ENCODE measurements around the gene HSD17B1.
"Not testable (repeated sequence)": the region's sequence is repeated elsewhere in the genome, so short reads cannot be mapped to it uniquely, and the experiment has no call there.

HSD17B1 gene

DNA sequence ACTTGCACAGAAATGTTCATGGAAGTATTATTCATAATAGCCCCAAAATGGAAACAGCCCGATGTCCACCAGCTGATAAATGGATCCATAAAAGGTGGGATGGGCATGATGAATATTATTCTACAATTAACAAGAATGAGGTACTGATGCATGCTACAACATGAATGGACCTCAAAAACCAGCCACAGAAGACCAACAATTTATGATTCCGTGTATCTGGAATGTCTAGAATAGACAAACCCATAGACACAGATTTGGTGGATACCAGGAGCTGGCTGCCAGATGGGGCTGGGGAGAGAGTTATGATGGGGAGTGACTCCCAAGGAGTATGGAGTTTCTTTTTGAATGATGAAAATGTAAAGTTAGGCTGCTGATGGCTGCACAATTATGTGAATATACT is 27.5 kb upstream of the HSD17B1 start:
- no peak for DNase-seq (ENCODE audit: low read depth in 2 of 2)

DNA sequence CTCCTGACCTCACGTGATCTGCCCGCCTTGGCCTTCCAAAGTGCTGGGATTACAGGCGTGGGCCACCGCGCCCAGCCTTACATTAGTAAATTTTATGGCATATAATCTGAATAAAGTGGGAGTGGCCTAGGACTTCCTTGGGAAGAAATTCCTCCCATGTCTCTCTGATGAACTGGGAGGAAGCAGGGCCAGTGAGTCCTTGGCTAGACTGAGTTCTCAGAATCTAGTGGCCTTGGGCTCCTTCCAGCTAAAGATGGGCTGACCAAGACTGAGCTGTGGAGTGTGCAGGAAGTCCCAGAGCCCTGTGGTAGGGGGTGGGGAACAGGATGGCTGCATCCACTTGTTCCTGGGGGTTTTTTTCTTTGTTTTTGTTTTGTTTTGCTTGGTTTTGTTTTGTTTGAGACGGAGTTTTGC is 26.7 kb upstream of the HSD17B1 start:
- DNase-seq (ENCODE audit: low read depth in 2 of 2), result no peak

DNA sequence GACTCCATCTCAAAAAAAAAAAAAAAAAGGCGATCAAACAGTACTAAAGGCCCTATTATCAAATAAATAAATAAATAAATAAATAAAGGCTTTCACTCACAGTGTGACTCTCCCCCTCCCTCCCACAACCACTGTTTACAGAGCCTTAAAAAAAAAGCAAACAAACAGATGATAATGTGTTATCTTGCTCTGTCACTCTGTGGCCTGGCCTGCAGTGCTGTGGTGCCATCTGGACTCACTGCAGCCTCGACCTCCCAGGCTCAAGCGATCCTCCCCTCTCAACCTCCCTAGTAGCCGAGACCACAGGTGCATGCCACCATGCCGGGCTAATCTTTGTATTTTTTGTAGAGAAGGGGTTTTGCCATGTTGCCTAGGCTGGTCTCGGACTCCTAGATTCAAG is 24.8 kb upstream of the HSD17B1 start:
- no peak for DNase-seq (ENCODE audit: low read depth in 2 of 2)

DNA sequence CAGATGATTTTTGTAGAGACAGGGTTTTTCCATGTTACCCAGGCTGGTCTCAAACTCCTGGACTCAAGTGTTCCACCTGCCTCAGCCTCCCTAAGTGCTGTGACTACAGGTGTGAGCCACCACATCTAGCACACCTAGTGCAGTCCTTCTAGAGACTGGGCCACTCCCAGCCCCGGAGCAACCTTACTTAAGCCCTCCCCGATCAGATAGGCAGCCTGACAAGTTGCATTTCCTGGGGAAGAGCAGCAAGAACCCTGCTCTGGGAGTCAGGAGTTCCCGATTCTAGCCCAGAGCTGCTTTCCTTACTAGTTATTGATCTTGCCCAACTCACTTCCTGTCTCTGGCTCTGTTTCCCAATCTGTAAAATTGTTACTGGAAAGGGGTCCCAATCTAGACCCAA is 23.7 kb upstream of the HSD17B1 start:
- no peak for DNase-seq (ENCODE audit: low read depth in 2 of 2)

DNA sequence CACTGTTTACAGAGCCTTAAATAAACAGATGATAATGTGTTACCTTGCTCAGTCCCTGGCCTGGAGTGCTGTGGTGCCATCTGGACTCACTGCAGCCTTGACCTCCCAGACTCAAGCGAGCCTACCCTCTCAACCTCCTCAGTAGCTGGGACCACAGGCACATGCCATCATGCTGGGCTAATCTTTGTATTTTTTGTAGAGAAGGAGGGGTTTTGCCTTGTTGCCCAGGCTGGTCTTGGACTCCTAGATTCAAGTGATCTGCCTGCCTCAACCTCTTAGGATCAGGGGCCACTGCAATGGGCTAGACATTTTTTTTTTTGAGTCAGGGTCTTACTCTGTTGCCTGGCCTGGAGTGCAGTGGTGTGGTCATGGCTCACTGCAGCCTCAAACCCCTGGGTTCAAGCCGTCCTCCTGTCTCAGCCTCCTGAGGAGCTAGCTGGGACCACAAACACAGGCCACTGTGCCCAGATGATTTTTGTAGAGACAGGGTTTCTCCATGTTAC is 21.7 kb upstream of the HSD17B1 start:
- DNase-seq (ENCODE audit: low read depth in 2 of 2), result no peak

DNA sequence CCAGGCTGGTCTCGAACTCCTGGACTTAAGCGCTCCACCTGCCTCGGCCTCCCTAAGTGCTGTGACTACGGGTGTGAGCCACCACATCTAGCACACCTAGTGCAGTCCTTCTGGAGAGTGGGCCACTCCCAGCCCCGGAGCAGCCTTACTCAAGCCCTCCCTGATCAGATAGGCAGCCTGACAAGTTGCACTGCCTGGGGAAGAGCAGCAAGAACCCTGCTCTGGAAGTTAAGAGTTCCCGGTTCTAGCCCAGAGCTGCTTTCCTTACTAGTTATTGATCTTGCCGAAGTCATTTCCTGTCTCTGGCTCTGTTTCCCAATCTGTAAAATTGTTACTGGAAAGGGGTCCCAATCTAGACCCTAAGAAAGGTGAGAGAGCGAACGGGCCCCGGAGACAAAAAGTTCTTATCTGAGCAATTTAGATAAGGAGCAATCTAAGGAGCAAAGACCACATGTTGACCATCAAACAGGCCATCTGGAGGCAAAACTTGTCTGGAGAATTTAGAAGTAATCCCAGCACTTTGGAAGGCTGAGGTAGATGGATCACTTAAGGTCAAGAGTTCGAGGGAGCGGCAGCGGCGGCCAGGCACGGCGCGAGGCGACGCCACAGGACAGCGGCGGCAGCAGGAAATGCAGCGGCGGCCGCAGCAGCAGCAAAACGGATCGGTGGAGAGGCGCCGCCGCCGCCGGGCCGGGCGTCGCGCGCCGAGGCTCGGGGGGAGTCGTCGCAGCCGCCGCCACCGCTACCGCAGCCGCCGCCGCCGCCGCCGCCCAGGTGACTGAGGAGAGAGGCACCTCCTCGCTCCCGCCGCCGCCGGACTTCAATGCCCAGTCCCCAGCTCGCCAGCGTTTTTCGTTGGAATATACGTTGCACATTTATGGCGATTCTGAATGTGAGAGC is 21.0 kb upstream of the HSD17B1 start:
- DNase-seq (ENCODE audit: low read depth in 2 of 2), result peak in 1 of 2 donors; percentile 22

DNA sequence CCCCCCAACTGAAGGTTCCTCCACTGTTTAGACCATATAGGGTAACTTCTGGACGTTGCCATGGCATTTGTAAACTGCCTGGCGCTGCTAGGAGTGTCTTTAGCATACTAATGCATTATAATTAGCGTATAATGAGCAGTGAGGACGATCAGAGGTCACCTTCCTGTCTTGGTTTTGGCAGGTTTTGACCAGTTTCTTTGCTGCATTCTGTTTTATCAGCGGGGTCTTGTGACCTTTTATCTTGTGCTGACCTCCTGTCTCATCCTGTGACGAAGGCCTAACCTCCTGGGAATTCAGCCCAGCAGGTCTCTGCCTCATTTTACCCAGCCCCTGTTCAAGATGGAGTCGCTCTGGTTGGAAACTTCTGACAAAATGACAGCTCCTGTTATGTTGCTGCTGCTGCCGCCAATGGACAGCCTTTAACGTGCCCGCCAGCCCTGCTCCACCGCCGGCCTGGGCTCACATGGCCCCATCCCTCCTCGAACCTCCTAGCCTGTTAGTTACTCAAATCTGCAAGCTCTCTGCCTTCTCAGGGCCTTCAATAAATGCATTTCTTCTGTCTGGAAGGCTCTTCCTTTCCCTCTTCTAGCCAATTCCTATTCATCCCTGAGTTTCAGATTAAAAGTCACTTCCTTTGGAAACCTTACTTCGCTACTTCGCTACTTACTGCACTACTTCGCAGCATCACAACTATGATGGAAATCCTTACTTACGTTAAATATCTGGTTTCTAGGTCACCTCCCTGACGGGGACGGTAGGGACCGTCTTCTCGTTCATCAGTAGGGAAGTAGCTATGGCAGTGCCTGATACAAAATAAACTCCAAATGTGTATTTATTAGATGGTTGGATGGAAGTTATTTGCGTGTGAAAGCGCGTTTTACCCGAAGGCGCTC is 17.3 kb upstream of the HSD17B1 start:
- no peak for DNase-seq (ENCODE audit: low read depth in 2 of 2)

DNA sequence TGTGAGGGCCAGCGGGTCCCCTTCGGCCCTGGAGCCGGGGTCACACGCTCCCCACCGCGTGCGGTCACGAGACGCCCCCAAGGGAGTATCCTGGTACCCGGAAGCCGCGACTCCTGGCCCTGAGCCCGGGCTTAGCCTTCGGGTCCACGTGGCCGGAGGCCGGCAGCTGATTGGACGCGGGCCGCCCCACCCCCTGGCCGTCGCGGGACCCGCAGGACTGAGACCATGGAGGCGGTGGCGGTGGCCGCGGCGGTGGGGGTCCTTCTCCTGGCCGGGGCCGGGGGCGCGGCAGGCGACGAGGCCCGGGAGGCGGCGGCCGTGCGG is 16.7 kb upstream of the HSD17B1 start, which contains the start of gene NAGLU:
TSS of gene NAGLU (plus strand) at position 194 of the 324 bp plus-strand sequence. CDS start at position 226, 32 bp downstream.
- DNase-seq (ENCODE audit: low read depth in 2 of 2), result peak; percentile 41 to 67

DNA sequence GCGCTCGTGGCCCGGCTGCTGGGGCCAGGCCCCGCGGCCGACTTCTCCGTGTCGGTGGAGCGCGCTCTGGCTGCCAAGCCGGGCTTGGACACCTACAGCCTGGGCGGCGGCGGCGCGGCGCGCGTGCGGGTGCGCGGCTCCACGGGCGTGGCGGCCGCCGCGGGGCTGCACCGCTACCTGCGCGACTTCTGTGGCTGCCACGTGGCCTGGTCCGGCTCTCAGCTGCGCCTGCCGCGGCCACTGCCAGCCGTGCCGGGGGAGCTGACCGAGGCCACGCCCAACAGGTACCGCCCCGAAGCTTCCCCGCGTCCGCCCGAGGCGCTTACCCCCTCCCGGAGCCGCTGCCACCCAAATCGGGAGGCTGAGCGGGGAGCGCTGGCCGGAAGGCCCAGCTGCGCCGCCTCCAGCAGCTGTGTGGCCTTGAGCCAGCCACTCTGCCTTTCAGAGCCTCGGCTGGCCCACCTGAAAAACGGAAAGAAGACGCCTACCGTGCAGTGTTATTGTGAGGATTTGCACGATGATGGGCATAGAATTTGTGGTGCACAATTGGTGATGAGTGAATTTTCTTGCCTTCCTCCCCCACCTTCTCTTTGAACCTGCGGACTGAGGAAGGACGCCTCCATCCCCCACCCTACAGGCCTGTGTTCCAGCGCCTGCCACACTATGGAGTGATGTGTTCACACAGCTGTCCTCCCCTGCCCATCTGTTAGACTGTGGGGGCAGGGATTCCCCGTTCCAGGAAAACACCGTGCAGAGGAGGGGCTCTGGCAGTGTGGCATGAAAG is 16.2 kb upstream of the HSD17B1 start:
- DNase-seq (ENCODE audit: low read depth in 2 of 2), result peak in 1 of 2 donors; percentile 37

DNA sequence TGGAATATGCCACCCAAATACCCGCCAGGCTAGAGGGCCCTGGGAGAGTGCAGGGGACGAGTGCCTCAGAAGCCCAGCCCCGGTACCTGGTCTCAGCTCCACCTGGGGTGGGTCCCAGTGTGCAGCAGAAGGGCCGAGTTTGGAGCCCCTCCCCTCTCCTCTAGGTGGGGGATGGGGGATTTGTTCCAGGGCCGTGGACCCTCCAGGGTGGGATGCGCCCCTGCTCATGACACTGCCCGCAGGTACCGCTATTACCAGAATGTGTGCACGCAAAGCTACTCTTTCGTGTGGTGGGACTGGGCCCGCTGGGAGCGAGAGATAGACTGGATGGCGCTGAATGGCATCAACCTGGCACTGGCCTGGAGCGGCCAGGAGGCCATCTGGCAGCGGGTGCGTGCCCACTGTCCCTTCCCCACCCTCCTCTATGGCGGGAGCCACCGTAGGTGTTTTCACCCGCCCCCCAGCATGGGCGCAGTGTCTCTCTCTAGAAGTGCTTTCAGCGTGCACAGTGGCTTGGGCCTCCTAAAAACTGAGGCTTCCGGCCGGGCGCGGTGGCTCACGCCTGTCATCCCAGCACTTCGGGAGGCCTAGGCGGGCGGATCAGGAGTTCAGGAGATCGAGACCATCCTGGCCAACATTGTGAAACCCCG is 15.4 kb upstream of the HSD17B1 start:
- no peak for DNase-seq (ENCODE audit: low read depth in 2 of 2)

DNA sequence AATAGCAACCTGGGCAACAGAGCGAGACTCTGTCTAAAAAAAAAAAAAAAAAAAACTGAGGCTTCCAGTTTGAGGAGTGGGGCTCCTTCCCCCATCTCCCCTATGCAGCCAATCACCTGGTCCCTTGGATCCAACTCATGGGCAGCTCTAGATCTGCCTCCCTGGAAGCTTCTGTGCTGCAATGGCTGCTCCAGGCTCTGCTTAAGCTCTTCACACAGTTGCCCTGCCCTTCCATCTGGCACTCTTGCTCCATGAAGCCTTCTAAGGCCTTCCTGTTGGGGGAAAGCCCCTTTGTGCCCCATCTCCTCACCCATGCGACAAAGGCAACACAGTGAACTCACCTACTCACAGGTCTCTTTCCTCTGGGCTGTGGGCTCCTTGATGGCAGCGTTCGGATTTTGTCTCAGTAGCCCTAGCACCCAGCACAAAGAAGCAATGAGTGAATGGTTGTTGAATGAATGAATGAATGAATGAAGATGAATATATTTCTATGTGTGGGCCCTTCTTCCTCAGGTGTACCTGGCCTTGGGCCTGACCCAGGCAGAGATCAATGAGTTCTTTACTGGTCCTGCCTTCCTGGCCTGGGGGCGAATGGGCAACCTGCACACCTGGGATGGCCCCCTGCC is 14.8 kb upstream of the HSD17B1 start:
- DNase-seq (ENCODE audit: low read depth in 2 of 2), result no peak

DNA sequence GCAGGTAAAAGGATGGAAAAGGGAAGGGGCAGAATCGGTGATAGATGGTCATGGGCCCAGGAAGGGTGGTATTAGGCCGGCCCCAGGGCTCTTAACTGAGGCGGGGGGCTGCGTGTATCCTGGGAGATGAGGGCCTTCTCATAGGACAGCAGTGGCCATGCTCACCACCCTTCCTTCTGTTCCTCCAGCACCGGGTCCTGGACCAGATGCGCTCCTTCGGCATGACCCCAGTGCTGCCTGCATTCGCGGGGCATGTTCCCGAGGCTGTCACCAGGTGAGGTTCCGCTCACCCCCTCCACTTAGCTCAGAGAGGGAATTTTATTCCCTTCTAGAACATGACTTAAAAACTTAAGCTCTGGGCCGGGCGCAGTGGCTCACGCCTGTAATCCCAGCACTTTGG is 14.2 kb upstream of the HSD17B1 start:
- DNase-seq (ENCODE audit: low read depth in 2 of 2), result no peak

DNA sequence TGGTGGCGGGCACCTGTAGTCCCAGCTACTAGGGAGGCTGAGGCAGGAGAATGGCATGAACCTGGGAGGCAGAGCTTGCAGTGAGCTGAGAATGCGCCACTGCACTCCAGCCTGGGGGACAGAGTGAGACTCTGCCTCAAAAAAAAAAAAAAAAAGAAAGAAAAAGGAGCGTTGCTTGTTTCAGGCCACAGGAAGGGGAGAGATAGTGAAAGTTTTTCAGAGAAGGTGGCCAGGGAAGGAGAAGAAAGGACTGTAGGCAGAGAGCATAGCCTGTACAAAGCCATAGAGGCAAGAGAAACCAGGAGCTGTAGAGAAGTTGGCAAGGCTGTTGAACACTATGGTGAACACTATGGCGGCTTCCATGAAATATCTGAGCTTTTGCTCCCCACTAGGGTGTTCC is 12.2 kb upstream of the HSD17B1 start:
- not testable (repeated sequence) for DNase-seq (ENCODE audit: low read depth in 2 of 2)

DNA sequence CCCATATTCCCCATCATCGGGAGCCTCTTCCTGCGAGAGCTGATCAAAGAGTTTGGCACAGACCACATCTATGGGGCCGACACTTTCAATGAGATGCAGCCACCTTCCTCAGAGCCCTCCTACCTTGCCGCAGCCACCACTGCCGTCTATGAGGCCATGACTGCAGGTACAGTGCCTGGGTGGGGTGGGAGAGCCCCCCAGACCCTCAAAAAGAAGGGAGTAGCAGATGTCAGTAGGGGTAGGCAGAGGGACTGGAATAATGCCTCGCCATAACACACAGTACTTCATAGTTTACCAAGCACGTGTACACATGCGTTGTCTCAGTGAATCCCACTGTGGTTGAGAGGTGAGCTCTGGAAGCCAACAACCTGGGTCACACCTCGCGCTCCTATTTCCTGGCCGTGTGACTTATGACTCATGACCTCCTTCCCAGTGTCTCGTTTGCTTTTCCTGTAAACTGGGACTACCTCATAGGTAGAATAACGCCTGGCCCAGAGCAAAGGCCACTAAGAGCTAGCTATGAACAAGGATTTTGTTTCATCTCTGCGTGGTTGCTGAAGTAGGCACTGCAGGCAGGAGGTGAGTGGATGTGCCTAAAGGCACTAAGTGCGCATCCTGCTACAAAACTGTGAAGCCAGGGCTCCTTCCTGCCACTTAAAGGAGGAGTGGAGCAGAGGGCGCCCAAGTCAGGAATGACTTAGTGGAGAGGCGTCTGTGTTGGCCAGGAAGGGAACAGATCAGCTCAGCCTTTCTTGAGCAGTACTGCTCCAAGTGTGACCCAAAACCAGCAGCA is 11.5 kb upstream of the HSD17B1 start:
- DNase-seq (ENCODE audit: low read depth in 2 of 2), result no peak

DNA sequence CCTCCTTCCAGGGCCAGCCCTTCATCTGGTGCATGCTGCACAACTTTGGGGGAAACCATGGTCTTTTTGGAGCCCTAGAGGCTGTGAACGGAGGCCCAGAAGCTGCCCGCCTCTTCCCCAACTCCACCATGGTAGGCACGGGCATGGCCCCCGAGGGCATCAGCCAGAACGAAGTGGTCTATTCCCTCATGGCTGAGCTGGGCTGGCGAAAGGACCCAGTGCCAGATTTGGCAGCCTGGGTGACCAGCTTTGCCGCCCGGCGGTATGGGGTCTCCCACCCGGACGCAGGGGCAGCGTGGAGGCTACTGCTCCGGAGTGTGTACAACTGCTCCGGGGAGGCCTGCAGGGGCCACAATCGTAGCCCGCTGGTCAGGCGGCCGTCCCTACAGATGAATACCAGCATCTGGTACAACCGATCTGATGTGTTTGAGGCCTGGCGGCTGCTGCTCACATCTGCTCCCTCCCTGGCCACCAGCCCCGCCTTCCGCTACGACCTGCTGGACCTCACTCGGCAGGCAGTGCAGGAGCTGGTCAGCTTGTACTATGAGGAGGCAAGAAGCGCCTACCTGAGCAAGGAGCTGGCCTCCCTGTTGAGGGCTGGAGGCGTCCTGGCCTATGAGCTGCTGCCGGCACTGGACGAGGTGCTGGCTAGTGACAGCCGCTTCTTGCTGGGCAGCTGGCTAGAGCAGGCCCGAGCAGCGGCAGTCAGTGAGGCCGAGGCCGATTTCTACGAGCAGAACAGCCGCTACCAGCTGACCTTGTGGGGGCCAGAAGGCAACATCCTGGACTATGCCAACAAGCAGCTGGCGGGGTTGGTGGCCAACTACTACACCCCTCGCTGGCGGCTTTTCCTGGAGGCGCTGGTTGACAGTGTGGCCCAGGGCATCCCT is 9.3 kb upstream of the HSD17B1 start:
- no peak for DNase-seq (ENCODE audit: low read depth in 2 of 2)

DNA sequence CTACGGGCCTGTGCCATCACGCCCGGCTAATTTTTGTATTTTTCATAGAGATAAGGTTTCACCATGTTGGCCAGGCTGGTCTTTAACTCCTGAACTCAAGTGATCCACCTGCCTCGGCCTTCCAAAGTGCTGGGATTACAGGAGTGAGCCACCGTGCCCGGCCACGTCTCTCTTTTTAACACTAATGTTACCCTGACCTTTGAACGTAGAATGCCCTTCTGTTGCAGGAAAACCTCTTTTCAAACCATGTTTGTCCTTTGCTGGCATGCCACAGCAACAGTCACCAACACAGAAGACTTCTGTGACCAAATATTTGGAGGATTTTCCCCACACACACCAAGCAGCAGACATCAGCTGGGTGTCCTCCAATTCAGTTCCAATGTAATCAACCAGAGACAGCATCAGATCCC is 7.8 kb upstream of the HSD17B1 start:
- no peak for DNase-seq (ENCODE audit: low read depth in 2 of 2)

DNA sequence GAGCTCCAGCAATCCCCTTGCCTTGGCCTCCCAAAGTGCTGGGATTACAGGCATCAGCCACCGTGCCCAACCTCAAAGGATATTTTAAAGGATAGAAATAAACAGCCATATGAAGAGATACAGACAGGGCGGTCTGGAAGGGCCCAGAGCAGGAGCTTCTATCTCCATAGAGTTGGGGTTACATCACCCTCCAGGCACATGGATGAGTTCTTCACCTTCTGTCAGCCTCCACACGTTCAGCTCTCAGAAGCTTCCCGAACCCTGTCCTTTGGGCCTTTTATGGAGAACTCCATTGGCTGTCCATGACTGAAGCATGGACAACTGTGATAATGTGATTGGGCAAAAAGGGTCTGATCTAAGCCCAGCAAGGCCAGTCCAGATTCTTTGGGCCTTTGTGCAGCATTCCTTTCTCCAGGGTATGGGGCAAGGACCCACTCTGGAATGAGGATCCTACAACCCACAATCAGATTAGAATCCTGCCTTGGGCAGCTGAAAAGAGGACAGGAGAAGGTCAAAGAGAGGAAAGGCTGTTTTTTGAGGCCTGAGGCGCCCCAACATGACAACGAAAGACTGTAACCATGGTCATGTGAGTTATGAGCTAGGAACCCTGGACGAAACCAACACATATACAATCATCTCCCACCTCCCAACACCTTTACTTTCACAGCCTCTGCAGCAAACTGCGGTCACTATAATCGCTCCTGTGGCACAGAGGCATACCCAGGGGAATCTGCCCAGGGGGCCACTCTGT is 6.8 kb upstream of the HSD17B1 start:
- not testable (repeated sequence) for DNase-seq (ENCODE audit: low read depth in 2 of 2)

DNA sequence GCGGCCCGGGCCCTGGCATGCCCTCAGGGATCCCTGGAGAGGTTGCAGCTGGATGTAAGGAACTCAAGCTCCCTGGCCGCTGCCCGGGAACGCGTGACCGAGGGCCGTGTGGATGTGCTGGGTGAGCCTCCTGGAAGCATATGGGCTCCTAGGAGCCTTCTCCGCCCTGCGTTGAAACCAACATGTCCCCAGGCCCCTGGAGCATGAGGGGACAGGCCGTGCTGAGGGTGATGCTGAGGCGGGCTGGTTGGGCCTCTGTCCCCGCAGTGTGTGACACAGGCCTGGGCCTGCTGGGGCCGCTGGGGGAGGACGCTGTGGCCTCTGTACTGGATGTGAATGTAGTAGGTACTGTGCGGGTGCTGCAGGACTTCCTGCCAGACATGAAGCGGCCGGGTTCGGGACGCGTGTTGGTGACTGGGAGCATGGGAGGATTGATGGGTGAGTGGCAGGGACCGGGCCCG is 5.7 kb upstream of the HSD17B1 start:
- no peak for DNase-seq (ENCODE audit: low read depth in 2 of 2)

All from stimulated activated CD4-positive, alpha-beta T cell treated with anti-CD3 and anti-CD28 coated beads, Interleukin-1b, Interleukin-23, amount 100 ng/mL, for 1 hour (primary cell).